ENCODE data around the gene INTS11.
A peak's percentile ranks its signal among the peaks of the same experiment; 100 is the strongest.

INTS11 gene

DNA sequence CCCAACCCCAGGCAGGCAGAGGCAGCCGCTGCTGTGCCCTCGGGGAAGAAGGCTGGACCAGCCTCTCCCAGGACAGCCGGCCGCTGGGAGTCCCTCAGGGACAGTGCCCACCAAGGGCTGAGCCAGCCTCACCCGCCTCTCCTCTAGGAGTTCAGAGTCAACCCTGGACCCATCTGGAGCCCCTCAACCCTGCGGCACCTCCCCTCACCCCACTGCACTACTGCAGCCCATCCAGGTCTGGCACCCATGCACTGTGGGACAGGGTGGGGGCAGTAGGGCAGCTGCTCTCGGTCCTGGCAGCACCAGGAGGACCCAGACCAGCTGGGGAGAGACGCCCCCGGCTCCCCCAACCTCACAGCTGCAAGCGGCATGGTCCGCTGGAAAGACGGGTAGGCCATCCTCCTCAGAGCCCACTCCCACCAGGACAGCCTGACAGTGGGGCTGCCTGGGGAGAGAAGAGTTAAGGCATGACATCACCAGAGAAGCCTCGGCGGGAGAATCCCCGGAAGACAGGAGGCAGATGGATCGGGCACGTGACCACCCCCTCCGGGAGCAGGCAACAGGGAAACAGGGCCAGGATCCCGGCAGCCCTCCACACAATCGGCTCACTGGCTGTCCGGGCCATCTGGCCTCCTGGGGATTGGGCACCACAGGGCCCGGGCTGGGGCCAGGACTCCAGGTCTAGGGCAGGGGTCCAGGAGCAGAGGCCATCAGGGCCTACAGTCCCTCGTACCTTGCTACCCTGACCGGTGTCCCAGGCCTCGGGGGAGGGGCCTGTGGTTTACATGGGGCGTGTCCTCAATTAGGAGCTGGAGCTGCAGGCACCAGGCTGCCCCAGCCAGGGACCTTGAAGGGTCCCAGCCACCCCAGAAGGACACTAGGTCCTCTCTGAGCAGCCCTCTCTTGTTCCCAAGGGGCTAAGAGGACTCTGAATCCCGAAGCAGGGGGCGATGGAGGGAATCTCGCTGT, 19.8 kb downstream of the INTS11 start:
- Histone ChIP-seq H3K27me3 (ENCODE audit: insufficient read depth, low read length) (no peaks in the 10 kb centered on the region), H3K4me3 (ENCODE audit: low read depth, low read length) (peak overlapping the region; percentile 99), H3K27ac (ENCODE audit: low read depth, low read length) (peak overlapping the region; percentile 57; the same call in 1 of the 2 replicates), H3K36me3 (ENCODE audit: insufficient read depth, low read length) (no peaks in the 10 kb centered on the region), H2AFZ (ENCODE audit: low read length, unreplicated experiment) (peak overlapping the region; percentile 25), H3K79me2 (ENCODE audit: control insufficient read depth, insufficient read depth, low read length, unreplicated experiment) (peaks cover 38% of the 10 kb centered on the region), H3K4me1 (ENCODE audit: control insufficient read depth, insufficient read depth, low read length, unreplicated experiment) (peaks cover 33% of the 10 kb centered on the region)

GRCh38 chr1:1303736-1304135, 20.7 kb downstream of the INTS11 start:
- no peak overlapping the region for H3K4me3 ChIP-seq (ENCODE audit: low read depth, low read length)
- H3K27ac ChIP-seq (ENCODE audit: low read depth, low read length): no peak overlapping the region
- H3K79me2 ChIP-seq (ENCODE audit: control insufficient read depth, insufficient read depth, low read length, unreplicated experiment): peaks cover 31% of the 10 kb centered on the region
- no peaks in the 10 kb centered on the region for H3K27me3 ChIP-seq (ENCODE audit: insufficient read depth, low read length)
- H3K4me1 ChIP-seq (ENCODE audit: control insufficient read depth, insufficient read depth, low read length, unreplicated experiment): peaks cover 28% of the 10 kb centered on the region
- H2AFZ ChIP-seq (ENCODE audit: low read length, unreplicated experiment): no peak overlapping the region
- no peaks in the 10 kb centered on the region for H3K36me3 ChIP-seq (ENCODE audit: insufficient read depth, low read length)

DNA sequence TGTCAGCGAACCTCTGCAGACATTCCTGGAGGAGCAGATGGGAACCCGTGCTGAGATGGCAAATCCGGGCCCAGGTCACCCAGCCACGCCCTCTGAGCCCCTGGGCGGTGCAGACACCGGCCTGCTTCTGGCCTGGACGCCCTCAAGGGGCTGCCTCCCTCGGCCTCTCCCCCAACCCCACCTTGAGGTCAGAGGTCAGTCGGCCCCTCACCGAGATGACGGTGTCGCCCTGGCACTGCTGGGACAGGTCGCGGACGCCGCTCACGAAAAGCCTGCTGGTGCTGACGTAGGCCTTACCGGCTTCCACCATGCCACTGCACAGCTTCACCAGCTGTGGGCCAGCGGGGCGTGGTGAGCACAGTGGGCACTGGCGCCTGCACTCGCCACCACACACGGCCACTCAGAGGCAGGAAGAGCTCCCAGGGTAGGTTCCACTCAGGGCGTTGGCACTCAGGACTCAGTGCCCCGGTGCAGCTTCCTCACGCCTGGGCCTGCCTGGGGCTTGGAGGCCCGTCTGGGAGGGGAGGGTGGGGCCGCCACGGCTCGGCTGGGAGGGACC, 21.4 kb downstream of the INTS11 start:
- Histone ChIP-seq H3K36me3 (ENCODE audit: insufficient read depth, low read length) (no peaks in the 10 kb centered on the region), H3K4me3 (ENCODE audit: low read depth, low read length) (no peak overlapping the region), H3K79me2 (ENCODE audit: control insufficient read depth, insufficient read depth, low read length, unreplicated experiment) (peaks cover 31% of the 10 kb centered on the region), H3K27me3 (ENCODE audit: insufficient read depth, low read length) (no peaks in the 10 kb centered on the region), H3K27ac (ENCODE audit: low read depth, low read length) (no peak overlapping the region), H3K4me1 (ENCODE audit: control insufficient read depth, insufficient read depth, low read length, unreplicated experiment) (peaks cover 28% of the 10 kb centered on the region), H2AFZ (ENCODE audit: low read length, unreplicated experiment) (no peak overlapping the region)

- H3K27ac ChIP-seq (ENCODE audit: low read depth, low read length): no peak overlapping the region
- no peak overlapping the region for H3K4me3 ChIP-seq (ENCODE audit: low read depth, low read length)
- H3K4me1 ChIP-seq (ENCODE audit: control insufficient read depth, insufficient read depth, low read length, unreplicated experiment): peaks cover 27% of the 10 kb centered on the region
- no peaks in the 10 kb centered on the region for H3K36me3 ChIP-seq (ENCODE audit: insufficient read depth, low read length)
- H3K79me2 ChIP-seq (ENCODE audit: control insufficient read depth, insufficient read depth, low read length, unreplicated experiment): peaks cover 29% of the 10 kb centered on the region
- H3K27me3 ChIP-seq (ENCODE audit: insufficient read depth, low read length): no peaks in the 10 kb centered on the region
- no peak overlapping the region for H2AFZ ChIP-seq (ENCODE audit: low read length, unreplicated experiment)
These were observed 22.4 kb downstream of the INTS11 start for GRCh38 chr1:1302006-1302430.

- H2AFZ ChIP-seq (ENCODE audit: low read length, unreplicated experiment): no peak overlapping the region
- H3K4me1 ChIP-seq (ENCODE audit: control insufficient read depth, insufficient read depth, low read length, unreplicated experiment): peaks cover 10% of the 10 kb centered on the region
- H3K27me3 ChIP-seq (ENCODE audit: insufficient read depth, low read length): no peaks in the 10 kb centered on the region
- H3K27ac ChIP-seq (ENCODE audit: low read depth, low read length): no peak overlapping the region
- peaks cover 15% of the 10 kb centered on the region for H3K79me2 ChIP-seq (ENCODE audit: control insufficient read depth, insufficient read depth, low read length, unreplicated experiment)
- no peaks in the 10 kb centered on the region for H3K36me3 ChIP-seq (ENCODE audit: insufficient read depth, low read length)
- H3K4me3 ChIP-seq (ENCODE audit: low read depth, low read length): no peak overlapping the region
These were observed 24.1 kb downstream of the INTS11 start for GRCh38 chr1:1300352-1300739.

- peaks cover 15% of the 10 kb centered on the region for H3K79me2 ChIP-seq (ENCODE audit: control insufficient read depth, insufficient read depth, low read length, unreplicated experiment)
- no peak overlapping the region for H2AFZ ChIP-seq (ENCODE audit: low read length, unreplicated experiment)
- H3K36me3 ChIP-seq (ENCODE audit: insufficient read depth, low read length): no peaks in the 10 kb centered on the region
- no peaks in the 10 kb centered on the region for H3K27me3 ChIP-seq (ENCODE audit: insufficient read depth, low read length)
- no peak overlapping the region for H3K4me3 ChIP-seq (ENCODE audit: low read depth, low read length)
- peaks cover 5% of the 10 kb centered on the region for H3K4me1 ChIP-seq (ENCODE audit: control insufficient read depth, insufficient read depth, low read length, unreplicated experiment)
- no peak overlapping the region for H3K27ac ChIP-seq (ENCODE audit: low read depth, low read length)
These were observed 24.6 kb downstream of the INTS11 start for GRCh38 chr1:1299686-1300351.

- Histone ChIP-seq H3K27ac (ENCODE audit: low read depth, low read length) (no peak overlapping the region), H3K79me2 (ENCODE audit: control insufficient read depth, insufficient read depth, low read length, unreplicated experiment) (peaks cover 11% of the 10 kb centered on the region), H3K27me3 (ENCODE audit: insufficient read depth, low read length) (no peaks in the 10 kb centered on the region), H2AFZ (ENCODE audit: low read length, unreplicated experiment) (no peak overlapping the region), H3K4me1 (ENCODE audit: control insufficient read depth, insufficient read depth, low read length, unreplicated experiment) (no peaks in the 10 kb centered on the region), H3K4me3 (ENCODE audit: low read depth, low read length) (no peak overlapping the region), H3K36me3 (ENCODE audit: insufficient read depth, low read length) (no peaks in the 10 kb centered on the region)
These were observed 25.4 kb downstream of the INTS11 start for GRCh38 chr1:1298861-1299685.

GRCh38 chr1:1297802-1298424, 26.5 kb downstream of the INTS11 start:
- Histone ChIP-seq H3K79me2 (ENCODE audit: control insufficient read depth, insufficient read depth, low read length, unreplicated experiment) (peaks cover under 1% of the 10 kb centered on the region), H3K36me3 (ENCODE audit: insufficient read depth, low read length) (no peaks in the 10 kb centered on the region), H3K27ac (ENCODE audit: low read depth, low read length) (no peak overlapping the region), H3K27me3 (ENCODE audit: insufficient read depth, low read length) (no peaks in the 10 kb centered on the region), H3K4me3 (ENCODE audit: low read depth, low read length) (no peak overlapping the region), H3K4me1 (ENCODE audit: control insufficient read depth, insufficient read depth, low read length, unreplicated experiment) (no peaks in the 10 kb centered on the region), H2AFZ (ENCODE audit: low read length, unreplicated experiment) (no peak overlapping the region)

GRCh38 chr1:1296070-1297061, 28.1 kb downstream of the INTS11 start:
- no peak overlapping the region for H2AFZ ChIP-seq (ENCODE audit: low read length, unreplicated experiment)
- no peaks in the 10 kb centered on the region for H3K27me3 ChIP-seq (ENCODE audit: insufficient read depth, low read length)
- H3K27ac ChIP-seq (ENCODE audit: low read depth, low read length): no peak overlapping the region
- no peaks in the 10 kb centered on the region for H3K36me3 ChIP-seq (ENCODE audit: insufficient read depth, low read length)
- no peak overlapping the region for H3K4me3 ChIP-seq (ENCODE audit: low read depth, low read length)
- peaks cover 3% of the 10 kb centered on the region for H3K4me1 ChIP-seq (ENCODE audit: control insufficient read depth, insufficient read depth, low read length, unreplicated experiment)
- H3K79me2 ChIP-seq (ENCODE audit: control insufficient read depth, insufficient read depth, low read length, unreplicated experiment): no peaks in the 10 kb centered on the region

Data from ACC112 (cell line).